HEK293T (cell line): ENCODE data around the gene KRT6A.

Source experiments
- CTCF ChIA-PET: fragments of 350-600 bp; formaldehyde crosslinking; extraction: SDS; loops from one replicate; lab custom pipeline; 2021; ENCODE audit warnings: antibody characterized with exemption, inconsistent platforms; lab: Yijun Ruan, JAX
- POLR2A ChIA-PET: fragments of 350-600 bp; formaldehyde crosslinking; extraction: SDS; loops from one replicate; lab custom pipeline; 2020; ENCODE audit warnings: antibody characterized with exemption, inconsistent platforms; lab: Yijun Ruan, JAX
- DNase-seq: peaks from one replicate; pipeline ENCODE4 v3.0.0; 2012; ENCODE audit warnings: mixed read lengths; ENCODE audit errors: extremely low spot score
- ARNT ChIP-seq: fragments of 450-650 bp; IDR thresholded peaks from 2 replicates; pipeline ENCODE4 v1.6.1; 2017; ENCODE audit warnings: mild to moderate bottlenecking
- BHLHE40 ChIP-seq: fragments of 450-650 bp; IDR thresholded peaks from 2 replicates; pipeline ENCODE4 v1.6.1; 2016; ENCODE audit warnings: mild to moderate bottlenecking, moderate library complexity, borderline replicate concordance
- CTBP1 ChIP-seq: fragments of 450-650 bp; IDR thresholded peaks from 2 replicates; pipeline ENCODE4 v1.6.1; 2016; ENCODE audit warnings: borderline replicate concordance
- ELF4 ChIP-seq: fragments of 450-650 bp; IDR thresholded peaks from 2 replicates; pipeline ENCODE4 v1.6.1; 2017; ENCODE audit warnings: antibody characterized with exemption
- FOXA1 ChIP-seq: fragments of 450-650 bp; IDR thresholded peaks from 2 replicates; pipeline ENCODE4 v1.6.1; 2016; ENCODE audit warnings: mild to moderate bottlenecking
- FOXK2 ChIP-seq: fragments of 450-650 bp; IDR thresholded peaks from 2 replicates; pipeline ENCODE4 v1.6.1; 2016; ENCODE audit warnings: mild to moderate bottlenecking
- FOXM1 ChIP-seq: fragments of 450-650 bp; IDR thresholded peaks from 2 replicates; pipeline ENCODE4 v1.6.1; 2017; ENCODE audit warnings: mild to moderate bottlenecking, borderline replicate concordance
- HDGF ChIP-seq: fragments of 450-650 bp; IDR thresholded peaks from 2 replicates; pipeline ENCODE4 v1.6.1; 2017; ENCODE audit warnings: antibody characterized with exemption, borderline replicate concordance
- L3MBTL2 ChIP-seq: fragments of 450-650 bp; conservative IDR thresholded peaks from 2 replicates; pipeline ENCODE4 v1.6.1; 2016; ENCODE audit warnings: mild to moderate bottlenecking
- LEF1 ChIP-seq: fragments of 450-650 bp; IDR thresholded peaks from 2 replicates; pipeline ENCODE4 v1.6.1; 2017; ENCODE audit warnings: mild to moderate bottlenecking, borderline replicate concordance
- NFRKB ChIP-seq: fragments of 450-650 bp; IDR thresholded peaks from 2 replicates; pipeline ENCODE4 v1.6.1; 2016; ENCODE audit warnings: mild to moderate bottlenecking, moderate library complexity
- PKNOX1 ChIP-seq: fragments of 450-650 bp; IDR thresholded peaks from 2 replicates; pipeline ENCODE4 v1.6.1; 2016
- SP1 ChIP-seq: fragments of 450-650 bp; IDR thresholded peaks from 2 replicates; pipeline ENCODE4 v1.6.1; 2017
- SUZ12 ChIP-seq: fragments of 450-650 bp; IDR thresholded peaks from 2 replicates; pipeline ENCODE4 v1.6.1; 2016; ENCODE audit warnings: mild to moderate bottlenecking
- TARDBP ChIP-seq: fragments of 450-650 bp; IDR thresholded peaks from 2 replicates; pipeline ENCODE4 v1.6.1; 2016
- ZNF384 ChIP-seq: fragments of 450-650 bp; IDR thresholded peaks from 2 replicates; pipeline ENCODE4 v1.6.1; 2016

Gene KRT6A

GRCh38 chr12:52518574-52519386 lies 25.7 kb upstream of the KRT6A start:
- POLR2A ChIA-PET: no interaction called here

GRCh38 chr12:52517888-52518287 lies 24.8 kb upstream of the KRT6A start:
- ChIA-PET POLR2A (no interaction called here), CTCF (no interaction called here)

More at GRCh38 chr12:52518574-52519386, 25.7 kb upstream of the KRT6A start:
- CTCF ChIA-PET: interaction anchor here (1.6 kb wide), 1 partner anchor 361 kb away, joined by 4 read pairs; no protein-coding TSS in a partner anchor
- TF ChIP-seq ZNF384 (no peak), HDGF (no peak), NFRKB (no peak), SUZ12 (no peak), TARDBP (no peak), FOXM1 (no peak), FOXK2 (no peak), ARNT (no peak), CTBP1 (no peak)
- DNase-seq: no peak

GRCh38 chr12:52517005-52517835 lies 24.2 kb upstream of the KRT6A start:
- TF ChIP-seq FOXK2: no peak
- TF ChIP-seq SP1: no peak
- TF ChIP-seq CTBP1: no peak
- TF ChIP-seq HDGF: no peak
- no peak for TF ChIP-seq FOXA1
- TF ChIP-seq FOXM1: no peak
- TF ChIP-seq ELF4: no peak
- ChIA-PET CTCF (interaction anchor here (1.0 kb wide), 1 partner anchor 10 kb away, joined by 3 read pairs; no protein-coding TSS in a partner anchor), POLR2A (no interaction called here)
- DNase-seq: no peak

More at GRCh38 chr12:52517888-52518287, 24.8 kb upstream of the KRT6A start:
- no peak for TF ChIP-seq HDGF
- no peak for TF ChIP-seq BHLHE40
- TF ChIP-seq LEF1: no peak
- no peak for TF ChIP-seq ZNF384
- no peak for TF ChIP-seq TARDBP
- TF ChIP-seq SUZ12: no peak
- DNase-seq: no peak

- POLR2A ChIA-PET: no interaction called here
- TF ChIP-seq CTBP1 (no peak), L3MBTL2 (no peak), SP1 (no peak), NFRKB (no peak), FOXK2 (no peak), FOXA1 (no peak), SUZ12 (no peak), FOXM1 (no peak)
- CTCF ChIA-PET: interaction anchor here (1.0 kb wide), 1 partner anchor 9 kb away, joined by 3 read pairs; no protein-coding TSS in a partner anchor
- DNase-seq: no peak
These were observed 23.1 kb upstream of the KRT6A start for GRCh38 chr12:52515927-52516831.

- CTCF ChIA-PET: no interaction called here
- no peak for TF ChIP-seq FOXK2
- TF ChIP-seq FOXM1: no peak
- TF ChIP-seq SP1: no peak
- TF ChIP-seq L3MBTL2: no peak
- no peak for TF ChIP-seq CTBP1
- TF ChIP-seq ELF4: no peak
- no peak for TF ChIP-seq NFRKB
- TF ChIP-seq SUZ12: no peak
- no peak for TF ChIP-seq ARNT
- POLR2A ChIA-PET: no interaction called here
- DNase-seq: no peak
These were observed 22.2 kb upstream of the KRT6A start for GRCh38 chr12:52515319-52515646.

- ChIA-PET POLR2A (no interaction called here), CTCF (no interaction called here)
- DNase-seq: no peak
- TF ChIP-seq NFRKB (no peak), CTBP1 (no peak), ZNF384 (no peak), TARDBP (no peak)
These were observed 21.6 kb upstream of the KRT6A start for GRCh38 chr12:52514471-52515318.

- TF ChIP-seq FOXM1 (no peak), ZNF384 (no peak), NFRKB (no peak), FOXK2 (no peak), L3MBTL2 (no peak), HDGF (no peak), SP1 (no peak), LEF1 (no peak), CTBP1 (no peak), TARDBP (no peak), SUZ12 (no peak), ARNT (no peak), ELF4 (no peak), PKNOX1 (no peak), BHLHE40 (no peak), FOXA1 (no peak)
- no peak for DNase-seq
- POLR2A ChIA-PET: no interaction called here
- CTCF ChIA-PET: no interaction called here
These were observed 20.7 kb upstream of the KRT6A start for GRCh38 chr12:52513736-52514135.
